RWPE1 (cell line): ENCODE results near the gene TLR9.

ENCODE experiments used
- CTCF ChIA-PET: fragments of 350-600 bp; sonication (Branson Sonifier 250); formaldehyde crosslinking; extraction: SDS; loops from one replicate; lab custom pipeline; 2021; lab: Yijun Ruan, JAX
- POLR2A ChIA-PET: fragments of 400-600 bp; formaldehyde crosslinking; extraction: SDS; loops from one replicate; lab custom pipeline; 2020; ENCODE audit warnings: antibody characterized with exemption; ENCODE audit not compliant: low non-redundant PET; lab: Yijun Ruan, JAX
- DNase-seq: peaks from one replicate; pipeline ENCODE4 v3.0.0; 2012; ENCODE audit warnings: low spot score
- H3K27ac ChIP-seq: fragments of 450-650 bp; 2 replicates; pipeline ENCODE4 v1.5.1; 2017
- CTCF ChIP-seq: fragments of 450-650 bp; conservative IDR thresholded peaks from 2 replicates; pipeline ENCODE4 v1.5.1; 2017; ENCODE audit warnings: low read depth, mild to moderate bottlenecking

Gene TLR9

GRCh38 chr3:52195823-52196331 lies 29.6 kb downstream of the TLR9 start:
- ChIA-PET CTCF (no interaction called here), POLR2A (no interaction called here)
- peak overlapping the region; percentile 73 for H3K27ac ChIP-seq
- TF ChIP-seq CTCF, result no peak
- no peak for DNase-seq

DNA sequence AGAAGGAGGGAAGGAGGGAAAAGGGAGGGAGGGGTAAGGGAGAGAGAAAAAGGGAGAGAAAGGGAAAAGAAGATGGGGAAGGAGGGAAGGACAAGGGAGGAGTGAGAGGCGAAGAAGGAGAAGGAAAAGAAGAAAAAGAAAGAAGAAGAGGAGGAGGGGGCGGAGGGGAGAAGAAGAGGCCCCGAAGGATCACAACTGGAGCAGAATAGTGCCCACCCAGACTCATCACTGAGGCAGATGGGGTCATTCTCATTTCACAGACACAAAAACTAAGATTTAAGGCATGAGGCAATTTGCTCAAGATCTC lies 30.2 kb downstream of the TLR9 start:
- no peak for TF ChIP-seq CTCF
- H3K27ac ChIP-seq, result no peak overlapping the region
- ChIA-PET CTCF (no interaction called here), POLR2A (no interaction called here)
- no peak for DNase-seq

GRCh38 chr3:52194485-52195290 lies 30.8 kb downstream of the TLR9 start:
- POLR2A ChIA-PET, result no interaction called here
- no peak for DNase-seq
- no peak overlapping the region for H3K27ac ChIP-seq
- TF ChIP-seq CTCF, result no peak
- CTCF ChIA-PET, result interaction anchor here (0.5 to 0.8 kb wide), 2 partner anchors 25 to 141 kb away, joined by 3 to 4 read pairs; no protein-coding TSS in a partner anchor

DNA sequence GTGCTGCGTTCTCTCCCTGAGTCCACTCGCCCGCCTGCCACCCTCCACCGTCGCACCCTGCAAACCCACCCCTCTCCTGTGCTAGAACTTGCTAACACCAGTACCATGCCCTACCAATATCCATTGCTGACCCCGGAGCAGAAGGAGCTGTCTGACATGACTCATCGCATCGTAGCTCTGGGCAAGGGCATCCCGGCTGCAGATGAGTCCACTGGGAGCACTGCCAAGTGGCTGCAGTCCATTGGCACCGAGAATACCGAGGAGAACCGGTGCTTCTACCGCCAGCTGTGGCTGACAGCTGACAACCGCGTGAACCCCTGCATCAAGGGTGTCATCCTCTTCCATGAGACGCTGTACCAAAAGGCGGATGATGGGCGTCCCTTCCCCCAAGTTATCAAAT lies 32.4 kb downstream of the TLR9 start:
- TF ChIP-seq CTCF, result no peak
- ChIA-PET POLR2A (no interaction called here), CTCF (no interaction called here)
- DNase-seq, result peak; percentile 77
- H3K27ac ChIP-seq, result peak overlapping the region; percentile 6; the same call in 1 of the 2 replicates

GRCh38 chr3:52191663-52192062 lies 33.8 kb downstream of the TLR9 start:
- ChIA-PET POLR2A (no interaction called here), CTCF (interaction anchor here (0.5 kb wide), 1 partner anchor 9 kb away, joined by 5 read pairs; no protein-coding TSS in a partner anchor)
- no peak for TF ChIP-seq CTCF
- no peak overlapping the region for H3K27ac ChIP-seq
- DNase-seq, result no peak

GRCh38 chr3:52190294-52191074 lies 35.0 kb downstream of the TLR9 start:
- no peak for DNase-seq
- CTCF ChIA-PET, result no interaction called here
- POLR2A ChIA-PET, result no interaction called here
- peak overlapping the region; percentile 54 for H3K27ac ChIP-seq
- TF ChIP-seq CTCF, result no peak
